ENCODE measurements around the gene MRPL34. TPM values are rescaled to one million over a fixed set of nuclear protein-coding genes. Genes with fewer than 3 reads are reported as not detected.
"Not testable (repeated sequence)": the region's sequence is repeated elsewhere in the genome, so short reads cannot be mapped to it uniquely, and the experiment has no call there.

MRPL34 gene
- polyA plus RNA-seq, 12 donors, result 25.2 to 66.9 (median 29.3) TPM; not detected in 1

- peak; percentile 79 for DNase-seq
Measured at GRCh38 chr19:17282488-17283125, 23.1 kb upstream of the MRPL34 start.

- no peak for DNase-seq
Measured at GRCh38 chr19:17283504-17283996, 22.1 kb upstream of the MRPL34 start.

- no peak for DNase-seq
Measured at GRCh38 chr19:17285415-17286135, 20.1 kb upstream of the MRPL34 start.

GRCh38 chr19:17286263-17286662, 19.4 kb upstream of the MRPL34 start:
- no peak for DNase-seq

- no peak for DNase-seq
Measured at GRCh38 chr19:17286752-17287151, 18.9 kb upstream of the MRPL34 start.

- DNase-seq, result no peak
Measured at GRCh38 chr19:17289489-17289888, 16.2 kb upstream of the MRPL34 start.

- DNase-seq, result peak; percentile 79
Measured at GRCh38 chr19:17292301-17293074, 13.2 kb upstream of the MRPL34 start.

- no peak for DNase-seq
Measured at GRCh38 chr19:17293605-17294004, 12.1 kb upstream of the MRPL34 start.

GRCh38 chr19:17294051-17294891, 11.4 kb upstream of the MRPL34 start:
- no peak for DNase-seq

GRCh38 chr19:17295551-17295950, 10.1 kb upstream of the MRPL34 start:
- DNase-seq, result not testable (repeated sequence)

GRCh38 chr19:17296273-17296672, 9.4 kb upstream of the MRPL34 start:
- no peak for DNase-seq

- DNase-seq, result no peak
Measured at GRCh38 chr19:17296976-17297375, 8.7 kb upstream of the MRPL34 start.

- no peak for DNase-seq
Measured at GRCh38 chr19:17300992-17301619, 4.6 kb upstream of the MRPL34 start.

- DNase-seq, result no peak
Measured at GRCh38 chr19:17302391-17303166, 3.1 kb upstream of the MRPL34 start.

- DNase-seq, result peak; percentile 95
Measured at GRCh38 chr19:17303167-17303939, 2.3 kb upstream of the MRPL34 start, which contains the start of gene ABHD8. Gene ABHD8, minus strand, starts transcription at chr19:17303425. Its CDS starts 1,809 bp downstream, at chr19:17301616.

- no peak for DNase-seq
Measured at GRCh38 chr19:17303940-17304267, 1.8 kb upstream of the MRPL34 start.

- no peak for DNase-seq
Measured at GRCh38 chr19:17304386-17305215, 1.1 kb upstream of the MRPL34 start.

- DNase-seq, result no peak
Measured at GRCh38 chr19:17305216-17305516, 506 bp upstream of the MRPL34 start.

- DNase-seq, result no peak
Measured at GRCh38 chr19:17306285-17306714, 628 bp downstream of the MRPL34 start.
